A673 (cell line): ENCODE measurements around the gene PRKCA.

ENCODE experiments used
- EZH2 ChIP-seq: fragments of 200-600 bp; sonication (generic); IDR thresholded peaks from 2 replicates; pipeline ENCODE4 v1.6.1; 2017; ENCODE audit warnings: borderline replicate concordance, low read depth, mild to moderate bottlenecking, mixed read lengths, antibody characterized with exemption, low read length; ENCODE audit not compliant: poor library complexity, severe bottlenecking
- TF ChIP-seq, protein P1 (sequence below): fragments of 300-800, 200-600 bp; sonication (generic); conservative IDR thresholded peaks from 2 replicates; pipeline ENCODE4 v1.5.1; 2017; ENCODE audit warnings: low read depth, mild to moderate bottlenecking, antibody characterized with exemption, low read length, moderate library complexity, mixed read lengths

- TF ChIP-seq, protein P1, sequence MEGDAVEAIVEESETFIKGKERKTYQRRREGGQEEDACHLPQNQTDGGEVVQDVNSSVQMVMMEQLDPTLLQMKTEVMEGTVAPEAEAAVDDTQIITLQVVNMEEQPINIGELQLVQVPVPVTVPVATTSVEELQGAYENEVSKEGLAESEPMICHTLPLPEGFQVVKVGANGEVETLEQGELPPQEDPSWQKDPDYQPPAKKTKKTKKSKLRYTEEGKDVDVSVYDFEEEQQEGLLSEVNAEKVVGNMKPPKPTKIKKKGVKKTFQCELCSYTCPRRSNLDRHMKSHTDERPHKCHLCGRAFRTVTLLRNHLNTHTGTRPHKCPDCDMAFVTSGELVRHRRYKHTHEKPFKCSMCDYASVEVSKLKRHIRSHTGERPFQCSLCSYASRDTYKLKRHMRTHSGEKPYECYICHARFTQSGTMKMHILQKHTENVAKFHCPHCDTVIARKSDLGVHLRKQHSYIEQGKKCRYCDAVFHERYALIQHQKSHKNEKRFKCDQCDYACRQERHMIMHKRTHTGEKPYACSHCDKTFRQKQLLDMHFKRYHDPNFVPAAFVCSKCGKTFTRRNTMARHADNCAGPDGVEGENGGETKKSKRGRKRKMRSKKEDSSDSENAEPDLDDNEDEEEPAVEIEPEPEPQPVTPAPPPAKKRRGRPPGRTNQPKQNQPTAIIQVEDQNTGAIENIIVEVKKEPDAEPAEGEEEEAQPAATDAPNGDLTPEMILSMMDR: no peak
- TF ChIP-seq EZH2: no peak
Observed at GRCh38 chr17:66662496-66662895, 360.1 kb downstream of the PRKCA start.
